SIG-M5 treated with dmso at 0.1 percent for 504 hours (cell line): ENCODE measurements around the gene MACROH2A2.

Source experiments
- DNase-seq: peaks from one replicate; lab custom pipeline; 2025; ENCODE audit not compliant: unreplicated experiment; lab: John Stamatoyannopoulos, UW

MACROH2A2 gene

GRCh38 chr10:70126700-70127395 lies 74.2 kb downstream of the MACROH2A2 start:
- DNase-seq, result no peak

- no peak for DNase-seq
Observed at GRCh38 chr10:70130878-70131559, 78.4 kb downstream of the MACROH2A2 start.

GRCh38 chr10:70131560-70131937 lies 78.9 kb downstream of the MACROH2A2 start:
- DNase-seq, result no peak

GRCh38 chr10:70132098-70133029 lies 79.7 kb downstream of the MACROH2A2 start, which contains the start of gene AIFM2:
TSS of gene AIFM2 (minus strand) at chr10:70132825. CDS start at chr10:70124084, 8,741 bp downstream.
- DNase-seq, result no peak

- no peak for DNase-seq
Observed at GRCh38 chr10:70135046-70135445, 82.4 kb downstream of the MACROH2A2 start.

GRCh38 chr10:70135684-70136083 lies 83.0 kb downstream of the MACROH2A2 start:
- DNase-seq, result no peak

- DNase-seq, result no peak
Observed at GRCh38 chr10:70137135-70137534, 84.5 kb downstream of the MACROH2A2 start.

- no peak for DNase-seq
Observed at GRCh38 chr10:70137927-70138883, 85.6 kb downstream of the MACROH2A2 start.

GRCh38 chr10:70139151-70139996 lies 86.7 kb downstream of the MACROH2A2 start:
- DNase-seq, result no peak

GRCh38 chr10:70139997-70140250 lies 87.3 kb downstream of the MACROH2A2 start:
- DNase-seq, result no peak

GRCh38 chr10:70140297-70140696 lies 87.7 kb downstream of the MACROH2A2 start:
- DNase-seq, result no peak

GRCh38 chr10:70142555-70142954 lies 89.9 kb downstream of the MACROH2A2 start:
- DNase-seq, result no peak

- DNase-seq, result no peak
Observed at GRCh38 chr10:70144372-70145110, 91.9 kb downstream of the MACROH2A2 start.

GRCh38 chr10:70145166-70145665 lies 92.6 kb downstream of the MACROH2A2 start:
- DNase-seq, result no peak

- peak; percentile 49 for DNase-seq
Observed at GRCh38 chr10:70145666-70146488, 93.2 kb downstream of the MACROH2A2 start.

GRCh38 chr10:70146489-70147258 lies 94.0 kb downstream of the MACROH2A2 start, which contains the start of gene TYSND1:
TSS of gene TYSND1 (minus strand) at chr10:70146700. CDS start at chr10:70146586, 114 bp downstream.
- DNase-seq, result peak; percentile 96

GRCh38 chr10:70147259-70147625 lies 94.6 kb downstream of the MACROH2A2 start:
- DNase-seq, result no peak
